Measurements from ENCODE around the gene NQO1.

DNA sequence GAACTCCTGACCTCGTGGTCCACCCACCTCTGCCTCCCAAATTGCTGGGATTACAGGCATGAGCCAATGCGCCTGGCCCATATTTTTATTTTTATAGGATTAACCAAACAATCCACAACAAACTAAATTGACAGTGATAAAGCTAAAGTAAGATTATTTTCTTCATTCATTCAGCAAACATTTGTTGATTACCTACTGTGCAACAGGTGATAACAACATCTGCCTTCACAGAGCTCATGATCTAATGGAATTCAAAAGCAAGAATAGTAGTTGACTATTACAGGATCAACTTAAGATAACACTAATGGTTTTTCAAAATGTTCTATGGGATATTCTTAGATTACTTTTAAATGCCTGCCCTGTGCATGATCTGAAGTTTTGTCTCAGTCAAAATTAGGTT lies 37.8 kb downstream of the NQO1 start:
- TF ChIP-seq, protein P1, sequence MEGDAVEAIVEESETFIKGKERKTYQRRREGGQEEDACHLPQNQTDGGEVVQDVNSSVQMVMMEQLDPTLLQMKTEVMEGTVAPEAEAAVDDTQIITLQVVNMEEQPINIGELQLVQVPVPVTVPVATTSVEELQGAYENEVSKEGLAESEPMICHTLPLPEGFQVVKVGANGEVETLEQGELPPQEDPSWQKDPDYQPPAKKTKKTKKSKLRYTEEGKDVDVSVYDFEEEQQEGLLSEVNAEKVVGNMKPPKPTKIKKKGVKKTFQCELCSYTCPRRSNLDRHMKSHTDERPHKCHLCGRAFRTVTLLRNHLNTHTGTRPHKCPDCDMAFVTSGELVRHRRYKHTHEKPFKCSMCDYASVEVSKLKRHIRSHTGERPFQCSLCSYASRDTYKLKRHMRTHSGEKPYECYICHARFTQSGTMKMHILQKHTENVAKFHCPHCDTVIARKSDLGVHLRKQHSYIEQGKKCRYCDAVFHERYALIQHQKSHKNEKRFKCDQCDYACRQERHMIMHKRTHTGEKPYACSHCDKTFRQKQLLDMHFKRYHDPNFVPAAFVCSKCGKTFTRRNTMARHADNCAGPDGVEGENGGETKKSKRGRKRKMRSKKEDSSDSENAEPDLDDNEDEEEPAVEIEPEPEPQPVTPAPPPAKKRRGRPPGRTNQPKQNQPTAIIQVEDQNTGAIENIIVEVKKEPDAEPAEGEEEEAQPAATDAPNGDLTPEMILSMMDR (IDR thresholded peaks at IDR 0.05) = no peak
- TF ChIP-seq POLR2A (IDR thresholded peaks at IDR 0.05) = no peak

Data from gastroesophageal sphincter (tissue), 3 donors.